Measurements from ENCODE around the gene FBLN1.

Gene FBLN1

GRCh38 chr22:45537734-45538181 is 35.1 kb downstream of the FBLN1 start:
- TF ChIP-seq GATA2 (IDR thresholded peaks at IDR 0.05; ENCODE audit: low read depth, low read length) (no peak), GATA3 (IDR thresholded peaks at IDR 0.05; ENCODE audit: low read depth, low read length) (no peak)

GRCh38 chr22:45538281-45538680 is 35.6 kb downstream of the FBLN1 start:
- TF ChIP-seq GATA2 (IDR thresholded peaks at IDR 0.05; ENCODE audit: low read depth, low read length) (no peak), GATA3 (IDR thresholded peaks at IDR 0.05; ENCODE audit: low read depth, low read length) (no peak)

- TF ChIP-seq GATA2 (IDR thresholded peaks at IDR 0.05; ENCODE audit: low read depth, low read length) (no peak), GATA3 (IDR thresholded peaks at IDR 0.05; ENCODE audit: low read depth, low read length) (no peak)
Measured at GRCh38 chr22:45540122-45540521, 37.4 kb downstream of the FBLN1 start.

GRCh38 chr22:45541382-45541979 is 38.8 kb downstream of the FBLN1 start:
- no peak for TF ChIP-seq GATA2 (IDR thresholded peaks at IDR 0.05; ENCODE audit: low read depth, low read length)
- no peak for TF ChIP-seq GATA3 (IDR thresholded peaks at IDR 0.05; ENCODE audit: low read depth, low read length)

- TF ChIP-seq GATA3 (IDR thresholded peaks at IDR 0.05; ENCODE audit: low read depth, low read length): no peak
- no peak for TF ChIP-seq GATA2 (IDR thresholded peaks at IDR 0.05; ENCODE audit: low read depth, low read length)
Measured at GRCh38 chr22:45542001-45542520, 39.4 kb downstream of the FBLN1 start.

- no peak for TF ChIP-seq GATA2 (IDR thresholded peaks at IDR 0.05; ENCODE audit: low read depth, low read length)
- no peak for TF ChIP-seq GATA3 (IDR thresholded peaks at IDR 0.05; ENCODE audit: low read depth, low read length)
Measured at GRCh38 chr22:45543243-45543642, 40.6 kb downstream of the FBLN1 start.

- no peak for TF ChIP-seq GATA3 (IDR thresholded peaks at IDR 0.05; ENCODE audit: low read depth, low read length)
- no peak for TF ChIP-seq GATA2 (IDR thresholded peaks at IDR 0.05; ENCODE audit: low read depth, low read length)
Measured at GRCh38 chr22:45544588-45545170, 42.0 kb downstream of the FBLN1 start.

- TF ChIP-seq GATA3 (IDR thresholded peaks at IDR 0.05; ENCODE audit: low read depth, low read length): no peak
- TF ChIP-seq GATA2 (IDR thresholded peaks at IDR 0.05; ENCODE audit: low read depth, low read length): no peak
Measured at GRCh38 chr22:45546333-45547015, 43.8 kb downstream of the FBLN1 start.

- TF ChIP-seq GATA2 (IDR thresholded peaks at IDR 0.05; ENCODE audit: low read depth, low read length) (no peak), GATA3 (IDR thresholded peaks at IDR 0.05; ENCODE audit: low read depth, low read length) (no peak)
Measured at GRCh38 chr22:45547016-45547345, 44.3 kb downstream of the FBLN1 start.

- TF ChIP-seq GATA2 (IDR thresholded peaks at IDR 0.05; ENCODE audit: low read depth, low read length) (no peak), GATA3 (IDR thresholded peaks at IDR 0.05; ENCODE audit: low read depth, low read length) (no peak)
Measured at GRCh38 chr22:45547731-45548130, 45.0 kb downstream of the FBLN1 start.

GRCh38 chr22:45548247-45548840 is 45.7 kb downstream of the FBLN1 start:
- TF ChIP-seq GATA2 (IDR thresholded peaks at IDR 0.05; ENCODE audit: low read depth, low read length) (no peak), GATA3 (IDR thresholded peaks at IDR 0.05; ENCODE audit: low read depth, low read length) (no peak)

- TF ChIP-seq GATA3 (IDR thresholded peaks at IDR 0.05; ENCODE audit: low read depth, low read length) (no peak), GATA2 (IDR thresholded peaks at IDR 0.05; ENCODE audit: low read depth, low read length) (no peak)
Measured at GRCh38 chr22:45548991-45549761, 46.5 kb downstream of the FBLN1 start.

GRCh38 chr22:45549762-45550378 is 47.2 kb downstream of the FBLN1 start:
- TF ChIP-seq GATA3 (IDR thresholded peaks at IDR 0.05; ENCODE audit: low read depth, low read length): no peak
- no peak for TF ChIP-seq GATA2 (IDR thresholded peaks at IDR 0.05; ENCODE audit: low read depth, low read length)

Measured in SH-SY5Y (cell line).